Measurements from ENCODE around the gene ADRA2B.
"Not testable (repeated sequence)": the region's sequence is repeated elsewhere in the genome, so short reads cannot be mapped to it uniquely, and the experiment has no call there.

Gene ADRA2B

GRCh38 chr2:96116424-96116878 lies at the start of gene ADRA2B:
Gene ADRA2B (minus strand): TSS chr2:96116571. CDS start chr2:96116149, 422 bp downstream.
- DNase-seq (ENCODE audit: low read depth in 3 of 3) = peak; percentile 47 to 84 (median 67)

- DNase-seq (ENCODE audit: low read depth in 3 of 3) = peak in 1 of 3 experiments; percentile 71
Observed at GRCh38 chr2:96164459-96165184, 48.3 kb upstream of the ADRA2B start.

DNA sequence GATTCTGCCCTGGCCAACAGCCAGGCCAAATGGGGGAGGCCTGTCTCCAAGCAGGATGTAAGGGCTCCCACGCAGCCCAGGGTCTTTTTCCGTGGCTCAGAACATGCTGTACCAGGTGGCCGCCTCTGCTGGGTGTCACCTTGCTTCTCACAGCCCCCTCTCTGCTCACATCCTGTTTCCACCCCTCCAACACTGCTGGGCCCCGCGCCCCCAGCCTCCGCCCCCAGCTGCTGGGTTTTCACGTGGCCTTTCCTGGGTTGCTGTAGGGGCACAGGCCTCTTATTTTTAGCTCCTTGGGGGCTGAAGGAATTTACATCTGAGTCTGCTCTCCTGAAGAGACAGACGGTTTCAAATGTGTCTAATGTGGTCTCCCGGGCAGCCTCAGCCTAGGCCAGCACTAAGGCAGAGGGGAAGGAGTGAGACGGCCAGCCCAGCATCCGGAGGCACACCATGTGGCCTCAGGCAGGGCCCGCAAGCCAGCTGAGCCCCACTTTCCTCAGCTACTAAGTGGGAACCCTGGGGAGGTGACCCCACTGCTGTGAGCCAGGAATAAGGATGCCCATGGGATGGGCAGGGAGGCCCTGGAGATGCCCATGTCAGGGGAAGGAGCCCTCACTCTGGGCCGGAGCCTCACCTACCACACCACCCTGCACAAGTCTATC lies 47.5 kb upstream of the ADRA2B start:
- peak in 1 of 3 experiments; percentile 90 for DNase-seq (ENCODE audit: low read depth in 3 of 3)

- no peak for DNase-seq (ENCODE audit: low read depth in 3 of 3)
Observed at GRCh38 chr2:96163415-96163767, 47.0 kb upstream of the ADRA2B start.

- no peak for DNase-seq (ENCODE audit: low read depth in 3 of 3)
Observed at GRCh38 chr2:96161898-96162297, 45.5 kb upstream of the ADRA2B start.

GRCh38 chr2:96160366-96160765 lies 44.0 kb upstream of the ADRA2B start:
- not testable (repeated sequence) for DNase-seq (ENCODE audit: low read depth in 3 of 3)

GRCh38 chr2:96159084-96159830 lies 42.9 kb upstream of the ADRA2B start:
- peak in 1 of 3 experiments; percentile 61 for DNase-seq (ENCODE audit: low read depth in 3 of 3)

GRCh38 chr2:96158554-96158940 lies 42.2 kb upstream of the ADRA2B start:
- DNase-seq (ENCODE audit: low read depth in 3 of 3) = no peak

GRCh38 chr2:96157649-96158553 lies 41.5 kb upstream of the ADRA2B start:
- peak; percentile 91 to 98 (median 93) for DNase-seq (ENCODE audit: low read depth in 3 of 3)

GRCh38 chr2:96156926-96157648 lies 40.7 kb upstream of the ADRA2B start:
- DNase-seq (ENCODE audit: low read depth in 3 of 3) = no peak

DNA sequence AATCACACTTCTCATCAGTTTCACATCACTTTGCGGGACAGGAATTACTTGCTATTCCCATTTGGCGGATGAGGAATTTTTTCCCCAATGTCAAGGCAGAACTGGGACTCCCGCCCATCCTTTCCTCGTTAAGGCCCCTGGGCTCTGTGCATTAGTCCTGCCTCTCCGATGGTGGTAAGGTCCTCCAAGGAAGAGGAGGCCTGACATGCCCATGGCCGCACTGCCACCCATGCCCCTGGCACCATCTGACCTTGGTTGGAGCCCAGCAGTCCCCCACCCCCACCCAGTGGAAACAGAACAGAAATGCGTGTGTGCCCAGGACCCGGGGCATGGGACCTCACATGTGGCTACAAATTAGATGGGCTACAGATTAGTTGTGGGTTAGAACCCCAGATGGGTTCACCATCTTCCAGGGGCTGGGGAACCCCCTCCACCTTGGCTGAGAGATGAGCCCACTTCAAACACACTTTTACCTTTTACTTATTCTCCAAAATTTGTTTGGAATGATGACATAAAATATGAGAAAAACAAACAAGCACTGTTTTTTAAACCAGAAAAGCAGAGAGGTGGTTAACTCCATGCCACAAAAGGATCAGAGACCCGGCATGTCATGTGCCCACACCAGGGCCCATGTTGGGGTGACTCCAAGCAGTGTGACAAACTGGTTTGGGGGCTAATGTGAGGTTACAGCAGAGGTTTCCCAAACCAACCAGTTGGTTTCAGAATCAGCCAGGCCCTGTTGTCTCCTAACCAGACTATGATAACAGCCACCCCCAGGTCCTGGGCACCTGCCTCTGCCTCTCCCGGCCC lies 39.8 kb upstream of the ADRA2B start:
- peak in 1 of 3 experiments; percentile 58 for DNase-seq (ENCODE audit: low read depth in 3 of 3)

- DNase-seq (ENCODE audit: low read depth in 3 of 3) = no peak
Observed at GRCh38 chr2:96154506-96155380, 38.4 kb upstream of the ADRA2B start.

DNA sequence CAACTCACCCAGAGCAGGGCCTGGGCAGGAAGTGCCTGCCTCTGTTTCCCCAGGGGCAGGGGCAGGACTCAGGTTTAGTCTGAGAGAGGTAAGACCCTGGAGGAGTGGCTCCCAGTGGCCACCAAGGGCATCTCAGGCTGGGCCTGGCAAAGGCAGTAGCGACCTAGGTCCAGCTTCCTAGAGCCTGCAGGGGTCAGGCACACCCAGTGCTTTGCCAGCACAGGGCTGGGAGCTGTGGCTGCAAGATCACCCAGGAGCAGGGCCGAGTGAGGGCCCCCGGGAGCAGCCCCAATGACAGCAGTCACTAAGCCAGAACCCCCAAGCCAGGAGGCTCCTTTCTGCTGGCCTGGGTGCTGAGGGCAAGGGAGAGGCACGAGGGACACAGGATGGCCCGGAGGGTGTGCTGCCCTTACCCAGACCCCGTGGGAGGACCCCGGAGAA lies 37.6 kb upstream of the ADRA2B start:
- no peak for DNase-seq (ENCODE audit: low read depth in 3 of 3)

- no peak for DNase-seq (ENCODE audit: low read depth in 3 of 3)
Observed at GRCh38 chr2:96153291-96153713, 36.9 kb upstream of the ADRA2B start.

GRCh38 chr2:96152304-96153161 lies 36.2 kb upstream of the ADRA2B start:
- no peak for DNase-seq (ENCODE audit: low read depth in 3 of 3)

GRCh38 chr2:96151595-96152303 lies 35.4 kb upstream of the ADRA2B start:
- DNase-seq (ENCODE audit: low read depth in 3 of 3) = no peak
